ENCODE results near the gene TCF3. TPM values are rescaled to one million over a fixed set of nuclear protein-coding genes. Genes with fewer than 3 reads are reported as not detected.

The TCF3 gene
- total RNA-seq, 2 donors from 2014 or later: 91.5 to 332 TPM

- Histone ChIP-seq H3K27me3 (replicated peaks; ENCODE audit: insufficient read depth) (no peaks in the 10 kb centered on the region), H3K36me3 (no peaks in the 10 kb centered on the region), H3K4me3 (no peak overlapping the region), H3K4me1 (replicated peaks) (no peaks in the 10 kb centered on the region), H3K27ac (no peak overlapping the region), H3K9me3 (no peaks in the 10 kb centered on the region)
- no peak for DNase-seq (ENCODE audit: low spot score)
- no peak for TF ChIP-seq POLR2A (IDR thresholded peaks at IDR 0.05)
- no peak for TF ChIP-seq POLR2AphosphoS5 (IDR thresholded peaks at IDR 0.05)
- no peak for TF ChIP-seq CTCF (IDR thresholded peaks at IDR 0.05)
- intact Hi-C loops (cut with DNase I): no loop called here
- WGBS: 88% methylated on average over 32 of the region's 32 CpGs
Observed at GRCh38 chr19:1626417-1627010, 25.9 kb downstream of the TCF3 start.

GRCh38 chr19:1624458-1624857 is 28.0 kb downstream of the TCF3 start:
- Histone ChIP-seq H3K9me3 (no peaks in the 10 kb centered on the region), H3K27ac (no peak overlapping the region), H3K4me3 (no peak overlapping the region), H3K27me3 (replicated peaks; ENCODE audit: insufficient read depth) (no peaks in the 10 kb centered on the region), H3K4me1 (replicated peaks) (no peaks in the 10 kb centered on the region), H3K36me3 (peaks cover 0 to 5% of the 10 kb centered on the region in 2 donors)
- intact Hi-C loops (cut with DNase I): no loop called here
- peak in 3 of 4 experiments; percentile 36 to 54 (median 52) for TF ChIP-seq CTCF (IDR thresholded peaks at IDR 0.05)
- TF ChIP-seq POLR2AphosphoS5 (IDR thresholded peaks at IDR 0.05): no peak
- 76% methylated on average over 22 of the region's 23 CpGs for WGBS
- no peak for DNase-seq (ENCODE audit: low spot score)

- intact Hi-C loops (cut with DNase I): no loop called here
- Histone ChIP-seq H3K27me3 (replicated peaks; ENCODE audit: insufficient read depth) (no peaks in the 10 kb centered on the region), H3K36me3 (peaks cover 0 to 11% of the 10 kb centered on the region in 2 donors), H3K4me3 (no peak overlapping the region), H3K27ac (no peak overlapping the region), H3K4me1 (replicated peaks) (no peaks in the 10 kb centered on the region), H3K9me3 (no peaks in the 10 kb centered on the region)
- WGBS: 89% methylated on average over 5 of the region's 5 CpGs
- no peak for DNase-seq (ENCODE audit: low spot score)
- no peak for TF ChIP-seq CTCF (IDR thresholded peaks at IDR 0.05)
- no peak for TF ChIP-seq POLR2A (IDR thresholded peaks at IDR 0.05)
- TF ChIP-seq POLR2AphosphoS5 (IDR thresholded peaks at IDR 0.05): no peak
Observed at GRCh38 chr19:1622541-1622940, 29.9 kb downstream of the TCF3 start.

GRCh38 chr19:1622007-1622406 is 30.4 kb downstream of the TCF3 start:
- H3K27me3 ChIP-seq (replicated peaks; ENCODE audit: insufficient read depth): no peaks in the 10 kb centered on the region
- peaks cover 0 to 11% of the 10 kb centered on the region in 2 donors for H3K36me3 ChIP-seq
- H3K27ac ChIP-seq: no peak overlapping the region
- H3K4me3 ChIP-seq: no peak overlapping the region
- no peaks in the 10 kb centered on the region for H3K4me1 ChIP-seq (replicated peaks)
- intact Hi-C loops (cut with DNase I): no loop called here
- TF ChIP-seq POLR2A (IDR thresholded peaks at IDR 0.05): no peak
- H3K9me3 ChIP-seq: no peaks in the 10 kb centered on the region
- no peak for DNase-seq (ENCODE audit: low spot score)
- 86% methylated on average over 18 of the region's 23 CpGs for WGBS

- WGBS: 91% methylated on average over 22 of the region's 23 CpGs
- no peak overlapping the region for H3K4me3 ChIP-seq
- no peak overlapping the region for H3K27ac ChIP-seq
- peaks cover 0 to 11% of the 10 kb centered on the region in 2 donors for H3K36me3 ChIP-seq
- H3K9me3 ChIP-seq: no peaks in the 10 kb centered on the region
- no peaks in the 10 kb centered on the region for H3K4me1 ChIP-seq (replicated peaks)
- DNase-seq (ENCODE audit: low spot score): no peak
- no peaks in the 10 kb centered on the region for H3K27me3 ChIP-seq (replicated peaks; ENCODE audit: insufficient read depth)
- intact Hi-C loops (cut with DNase I): no loop called here
- TF ChIP-seq POLR2A (IDR thresholded peaks at IDR 0.05) (no peak), POLR2AphosphoS5 (IDR thresholded peaks at IDR 0.05) (no peak), CTCF (IDR thresholded peaks at IDR 0.05) (no peak)
Observed at GRCh38 chr19:1621574-1621973, 30.8 kb downstream of the TCF3 start.
